DOHH2 (cell line): Measurements from ENCODE around the gene AKNA.

Source experiments
- EZH2phosphoT487 ChIP-seq: fragments of 200-600 bp; sonication (generic); IDR thresholded peaks from 2 replicates; pipeline ENCODE4 v1.6.1; 2017; ENCODE audit warnings: borderline replicate concordance, mild to moderate bottlenecking, antibody characterized with exemption, low read length, moderate library complexity, mixed read lengths
- TF ChIP-seq, protein P1 (sequence below): fragments of 200-600 bp; sonication (generic); IDR thresholded peaks from one replicate; pipeline ENCODE4 v1.5.1; 2014; ENCODE audit warnings: antibody characterized with exemption, mild to moderate bottlenecking, low read depth, low read length; ENCODE audit not compliant: poor library complexity, severe bottlenecking

DNA sequence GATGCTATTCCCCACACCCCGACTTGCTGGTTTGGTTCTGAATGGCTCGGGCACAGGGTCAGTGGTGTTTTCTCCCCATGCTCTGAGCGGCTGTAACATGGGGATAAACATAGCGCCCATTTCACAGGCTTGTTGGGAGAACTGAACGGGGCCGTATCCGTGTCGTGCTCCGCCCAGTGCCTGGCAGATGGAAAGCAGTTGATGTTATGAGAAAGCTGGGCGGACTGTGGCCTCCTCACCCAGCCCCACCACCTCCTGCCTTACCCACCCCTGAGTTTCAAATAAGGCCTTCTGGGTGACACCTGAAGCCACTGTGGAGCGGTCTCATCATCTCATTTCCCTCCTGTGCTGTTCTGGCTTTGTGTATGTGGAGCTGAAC, 43.6 kb downstream of the AKNA start:
- TF ChIP-seq, protein P1, sequence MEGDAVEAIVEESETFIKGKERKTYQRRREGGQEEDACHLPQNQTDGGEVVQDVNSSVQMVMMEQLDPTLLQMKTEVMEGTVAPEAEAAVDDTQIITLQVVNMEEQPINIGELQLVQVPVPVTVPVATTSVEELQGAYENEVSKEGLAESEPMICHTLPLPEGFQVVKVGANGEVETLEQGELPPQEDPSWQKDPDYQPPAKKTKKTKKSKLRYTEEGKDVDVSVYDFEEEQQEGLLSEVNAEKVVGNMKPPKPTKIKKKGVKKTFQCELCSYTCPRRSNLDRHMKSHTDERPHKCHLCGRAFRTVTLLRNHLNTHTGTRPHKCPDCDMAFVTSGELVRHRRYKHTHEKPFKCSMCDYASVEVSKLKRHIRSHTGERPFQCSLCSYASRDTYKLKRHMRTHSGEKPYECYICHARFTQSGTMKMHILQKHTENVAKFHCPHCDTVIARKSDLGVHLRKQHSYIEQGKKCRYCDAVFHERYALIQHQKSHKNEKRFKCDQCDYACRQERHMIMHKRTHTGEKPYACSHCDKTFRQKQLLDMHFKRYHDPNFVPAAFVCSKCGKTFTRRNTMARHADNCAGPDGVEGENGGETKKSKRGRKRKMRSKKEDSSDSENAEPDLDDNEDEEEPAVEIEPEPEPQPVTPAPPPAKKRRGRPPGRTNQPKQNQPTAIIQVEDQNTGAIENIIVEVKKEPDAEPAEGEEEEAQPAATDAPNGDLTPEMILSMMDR: no peak
- no peak for TF ChIP-seq EZH2phosphoT487
